ENCODE measurements around the gene SDC1.
"Not testable (repeated sequence)": the region's sequence is repeated elsewhere in the genome, so short reads cannot be mapped to it uniquely, and the experiment has no call there.

Gene SDC1

GRCh38 chr2:20224716-20225293 is at the start of gene SDC1:
Gene SDC1 (minus strand): TSS chr2:20225130. CDS start chr2:20224867, 263 bp downstream.
- peak within 1 kb of the TSS; percentile 94 for H3K9ac ChIP-seq (ENCODE audit: low read depth, low read length)
- peak within 1 kb of the TSS; percentile 93 for H3K4me3 ChIP-seq (ENCODE audit: low read length)
- H3K36me3 ChIP-seq (ENCODE audit: insufficient read depth, low read depth, low read length), result peaks cover 19% of the 10 kb centered on the region
- peaks cover 17% of the 10 kb centered on the region for H3K4me1 ChIP-seq (ENCODE audit: insufficient read depth, low read length)
- no peaks in the 10 kb centered on the region for H3K9me3 ChIP-seq (ENCODE audit: insufficient read depth, low read depth, low read length)
- peaks cover 9% of the 10 kb centered on the region; the same call in 1 of the 2 replicates for H3K27me3 ChIP-seq (ENCODE audit: insufficient read depth, low read length)
- no peak within 1 kb of the TSS for H3K27ac ChIP-seq (ENCODE audit: low read length)

GRCh38 chr2:20273042-20273441 is 48.1 kb upstream of the SDC1 start:
- no peak overlapping the region for H3K27ac ChIP-seq (ENCODE audit: low read length)
- H3K27me3 ChIP-seq (ENCODE audit: insufficient read depth, low read length), result no peaks in the 10 kb centered on the region
- peaks cover 63% of the 10 kb centered on the region for H3K36me3 ChIP-seq (ENCODE audit: insufficient read depth, low read depth, low read length)
- no peaks in the 10 kb centered on the region for H3K9me3 ChIP-seq (ENCODE audit: insufficient read depth, low read depth, low read length)
- H3K4me3 ChIP-seq (ENCODE audit: low read length), result no peak overlapping the region
- no peaks in the 10 kb centered on the region for H3K4me1 ChIP-seq (ENCODE audit: insufficient read depth, low read length)
- no peak overlapping the region for H3K9ac ChIP-seq (ENCODE audit: low read depth, low read length)

GRCh38 chr2:20268317-20268716 is 43.4 kb upstream of the SDC1 start:
- not testable (repeated sequence) for H3K27me3 ChIP-seq (ENCODE audit: insufficient read depth, low read length); H3K4me1 ChIP-seq (ENCODE audit: insufficient read depth, low read length); H3K9me3 ChIP-seq (ENCODE audit: insufficient read depth, low read depth, low read length); H3K9ac ChIP-seq (ENCODE audit: low read depth, low read length); H3K27ac ChIP-seq (ENCODE audit: low read length); H3K4me3 ChIP-seq (ENCODE audit: low read length)
- H3K36me3 ChIP-seq (ENCODE audit: insufficient read depth, low read depth, low read length), result peaks cover 57% of the 10 kb centered on the region

- Histone ChIP-seq H3K27me3 (ENCODE audit: insufficient read depth, low read length) (no peaks in the 10 kb centered on the region), H3K27ac (ENCODE audit: low read length) (no peak overlapping the region), H3K9ac (ENCODE audit: low read depth, low read length) (no peak overlapping the region), H3K4me3 (ENCODE audit: low read length) (no peak overlapping the region), H3K4me1 (ENCODE audit: insufficient read depth, low read length) (no peaks in the 10 kb centered on the region), H3K9me3 (ENCODE audit: insufficient read depth, low read depth, low read length) (no peaks in the 10 kb centered on the region), H3K36me3 (ENCODE audit: insufficient read depth, low read depth, low read length) (peaks cover 56% of the 10 kb centered on the region)
Measured at GRCh38 chr2:20267529-20267928, 42.6 kb upstream of the SDC1 start.

- Histone ChIP-seq H3K4me1 (ENCODE audit: insufficient read depth, low read length) (no peaks in the 10 kb centered on the region), H3K4me3 (ENCODE audit: low read length) (no peak overlapping the region), H3K9ac (ENCODE audit: low read depth, low read length) (no peak overlapping the region), H3K9me3 (ENCODE audit: insufficient read depth, low read depth, low read length) (no peaks in the 10 kb centered on the region), H3K27me3 (ENCODE audit: insufficient read depth, low read length) (no peaks in the 10 kb centered on the region), H3K36me3 (ENCODE audit: insufficient read depth, low read depth, low read length) (peaks cover 67% of the 10 kb centered on the region), H3K27ac (ENCODE audit: low read length) (no peak overlapping the region)
Measured at GRCh38 chr2:20264629-20265028, 39.7 kb upstream of the SDC1 start.

- Histone ChIP-seq H3K36me3 (ENCODE audit: insufficient read depth, low read depth, low read length) (peaks cover 94% of the 10 kb centered on the region), H3K4me3 (ENCODE audit: low read length) (no peak overlapping the region), H3K9me3 (ENCODE audit: insufficient read depth, low read depth, low read length) (no peaks in the 10 kb centered on the region), H3K4me1 (ENCODE audit: insufficient read depth, low read length) (no peaks in the 10 kb centered on the region), H3K27ac (ENCODE audit: low read length) (no peak overlapping the region), H3K9ac (ENCODE audit: low read depth, low read length) (no peak overlapping the region), H3K27me3 (ENCODE audit: insufficient read depth, low read length) (no peaks in the 10 kb centered on the region)
Measured at GRCh38 chr2:20257411-20257810, 32.5 kb upstream of the SDC1 start.

GRCh38 chr2:20254731-20255130 is 29.8 kb upstream of the SDC1 start:
- no peaks in the 10 kb centered on the region for H3K27me3 ChIP-seq (ENCODE audit: insufficient read depth, low read length)
- H3K9ac ChIP-seq (ENCODE audit: low read depth, low read length), result no peak overlapping the region
- H3K27ac ChIP-seq (ENCODE audit: low read length), result no peak overlapping the region
- H3K4me1 ChIP-seq (ENCODE audit: insufficient read depth, low read length), result no peaks in the 10 kb centered on the region
- H3K9me3 ChIP-seq (ENCODE audit: insufficient read depth, low read depth, low read length), result no peaks in the 10 kb centered on the region
- H3K4me3 ChIP-seq (ENCODE audit: low read length), result no peak overlapping the region
- H3K36me3 ChIP-seq (ENCODE audit: insufficient read depth, low read depth, low read length), result peaks cover 94% of the 10 kb centered on the region

GRCh38 chr2:20250436-20250835 is 25.5 kb upstream of the SDC1 start:
- peaks cover 84% of the 10 kb centered on the region for H3K36me3 ChIP-seq (ENCODE audit: insufficient read depth, low read depth, low read length)
- H3K9ac ChIP-seq (ENCODE audit: low read depth, low read length), result no peak overlapping the region
- H3K9me3 ChIP-seq (ENCODE audit: insufficient read depth, low read depth, low read length), result no peaks in the 10 kb centered on the region
- no peak overlapping the region for H3K4me3 ChIP-seq (ENCODE audit: low read length)
- H3K27me3 ChIP-seq (ENCODE audit: insufficient read depth, low read length), result no peaks in the 10 kb centered on the region
- H3K4me1 ChIP-seq (ENCODE audit: insufficient read depth, low read length), result no peaks in the 10 kb centered on the region
- no peak overlapping the region for H3K27ac ChIP-seq (ENCODE audit: low read length)

- Histone ChIP-seq H3K27ac (ENCODE audit: low read length) (no peak overlapping the region), H3K27me3 (ENCODE audit: insufficient read depth, low read length) (no peaks in the 10 kb centered on the region), H3K9ac (ENCODE audit: low read depth, low read length) (no peak overlapping the region), H3K9me3 (ENCODE audit: insufficient read depth, low read depth, low read length) (no peaks in the 10 kb centered on the region), H3K36me3 (ENCODE audit: insufficient read depth, low read depth, low read length) (peaks cover 72% of the 10 kb centered on the region), H3K4me3 (ENCODE audit: low read length) (no peak overlapping the region), H3K4me1 (ENCODE audit: insufficient read depth, low read length) (no peaks in the 10 kb centered on the region)
Measured at GRCh38 chr2:20249170-20249569, 24.2 kb upstream of the SDC1 start.

- no peaks in the 10 kb centered on the region for H3K9me3 ChIP-seq (ENCODE audit: insufficient read depth, low read depth, low read length)
- H3K4me1 ChIP-seq (ENCODE audit: insufficient read depth, low read length), result no peaks in the 10 kb centered on the region; the same call in 1 of the 2 replicates
- no peak overlapping the region for H3K9ac ChIP-seq (ENCODE audit: low read depth, low read length)
- H3K36me3 ChIP-seq (ENCODE audit: insufficient read depth, low read depth, low read length), result peaks cover 51% of the 10 kb centered on the region
- H3K27ac ChIP-seq (ENCODE audit: low read length), result no peak overlapping the region
- no peak overlapping the region for H3K4me3 ChIP-seq (ENCODE audit: low read length)
- H3K27me3 ChIP-seq (ENCODE audit: insufficient read depth, low read length), result no peaks in the 10 kb centered on the region
Measured at GRCh38 chr2:20247084-20247483, 22.2 kb upstream of the SDC1 start.

- H3K9me3 ChIP-seq (ENCODE audit: insufficient read depth, low read depth, low read length); H3K27ac ChIP-seq (ENCODE audit: low read length); H3K4me1 ChIP-seq (ENCODE audit: insufficient read depth, low read length); H3K27me3 ChIP-seq (ENCODE audit: insufficient read depth, low read length); H3K9ac ChIP-seq (ENCODE audit: low read depth, low read length); H3K4me3 ChIP-seq (ENCODE audit: low read length): not testable (repeated sequence)
- H3K36me3 ChIP-seq (ENCODE audit: insufficient read depth, low read depth, low read length), result peaks cover 17% of the 10 kb centered on the region
Measured at GRCh38 chr2:20243637-20244036, 18.7 kb upstream of the SDC1 start.

- Histone ChIP-seq H3K36me3 (ENCODE audit: insufficient read depth, low read depth, low read length) (peaks cover 17% of the 10 kb centered on the region), H3K27ac (ENCODE audit: low read length) (no peak overlapping the region), H3K4me1 (ENCODE audit: insufficient read depth, low read length) (no peaks in the 10 kb centered on the region; the same call in 1 of the 2 replicates), H3K4me3 (ENCODE audit: low read length) (no peak overlapping the region), H3K27me3 (ENCODE audit: insufficient read depth, low read length) (no peaks in the 10 kb centered on the region), H3K9me3 (ENCODE audit: insufficient read depth, low read depth, low read length) (no peaks in the 10 kb centered on the region), H3K9ac (ENCODE audit: low read depth, low read length) (no peak overlapping the region)
Measured at GRCh38 chr2:20242727-20243377, 17.9 kb upstream of the SDC1 start.
